ENCODE data around the gene MMP17. TPM values are rescaled to one million over a fixed set of nuclear protein-coding genes. Genes with fewer than 3 reads are reported as not detected.

MMP17 gene
- total and polyA plus RNA-seq, 2 donors (not counting 3 experiments of a cell fraction or from before 2014, with no cell fraction given): 3.6 to 10.8 TPM

GRCh38 chr12:131800594-131801135, 27.5 kb upstream of the MMP17 start:
- no peaks in the 10 kb centered on the region for H3K9me3 ChIP-seq (replicated peaks; ENCODE audit: control insufficient read depth, insufficient read depth, low read length)
- no peak overlapping the region for H2AFZ ChIP-seq (ENCODE audit: low read depth, low read length)
- H3K27ac ChIP-seq (ENCODE audit: insufficient read depth, low read depth, low read length): no peak overlapping the region
- ChIA-PET POLR2A (no interaction called here), CTCF (no interaction called here)
- H3K4me2 ChIP-seq (ENCODE audit: insufficient read depth, low read length): no peak overlapping the region
- no peaks in the 10 kb centered on the region for H3K79me2 ChIP-seq (ENCODE audit: control insufficient read depth, insufficient read depth, low read length)
- dilution Hi-C loops (cut with MboI; ENCODE audit: extremely low pct_ligation_motif_present, low sequenced_read_pairs) (no loop called here), intact Hi-C loops (cut with micrococcal nuclease) (no loop called here)
- no TSS peak for BruUV-seq (replicated peaks)
- H4K20me1 ChIP-seq (replicated peaks; ENCODE audit: control insufficient read depth, extremely low read depth, insufficient read depth, low read length): no peaks in the 10 kb centered on the region
- DNase-seq (ENCODE audit: low read depth, low spot score) (no peak), FAIRE-seq (no peak)
- H3K9ac ChIP-seq (replicated peaks; ENCODE audit: extremely low read depth, insufficient read depth, low read length): no peak overlapping the region
- TF ChIP-seq CTCF (IDR thresholded peaks at IDR 0.05; ENCODE audit: extremely low read depth in 1 of 2, insufficient read depth in 1 of 2, low read depth in 1 of 2, low read length in 2 of 2) (no peak), MYC (IDR thresholded peaks at IDR 0.05; ENCODE audit: low read depth, low read length) (no peak), JUN (IDR thresholded peaks at IDR 0.05; ENCODE audit: borderline replicate concordance, insufficient read depth, insufficient read length, low read depth) (no peak), FOS (IDR thresholded peaks at IDR 0.05; ENCODE audit: borderline replicate concordance, insufficient read depth, low read length) (no peak), GATA2 (IDR thresholded peaks at IDR 0.05; ENCODE audit: insufficient read depth, insufficient read length, low read depth, low read length) (no peak), EZH2 (IDR thresholded peaks at IDR 0.05; ENCODE audit: borderline replicate concordance, low read depth, low read length, severe bottlenecking) (no peak), POLR2AphosphoS5 (IDR thresholded peaks at IDR 0.05; ENCODE audit: insufficient read depth, low read depth, low read length) (no peak), POLR2A (IDR thresholded peaks at IDR 0.05; ENCODE audit: low read depth, low read length) (no peak), MAX (IDR thresholded peaks at IDR 0.05; ENCODE audit: insufficient read depth, insufficient read length) (no peak)
- H3K4me3 ChIP-seq (replicated peaks in 1 of 3; ENCODE audit: insufficient read depth in 1 of 3, low read depth in 1 of 3, low read length in 3 of 3): no peak overlapping the region
- peaks cover 8% of the 10 kb centered on the region for H3K4me1 ChIP-seq (ENCODE audit: control insufficient read depth, extremely low read depth, insufficient read depth, low read length)
- H3K9me1 ChIP-seq (replicated peaks; ENCODE audit: control insufficient read depth, extremely low read depth, insufficient read depth, low read length): no peaks in the 10 kb centered on the region
- H3K27me3 ChIP-seq (ENCODE audit: control insufficient read depth in 2 of 2, insufficient read depth in 2 of 2, low read length in 2 of 2): no peaks in the 10 kb centered on the region
- H3K36me3 ChIP-seq (ENCODE audit: control insufficient read depth in 2 of 2, extremely low read depth in 1 of 2, insufficient read depth in 2 of 2, low read length in 2 of 2): peaks cover 3 to 7% of the 10 kb centered on the region in 2 experiments
